CD1c-positive myeloid dendritic cell (primary cell): ENCODE measurements around the gene NRXN2.
"Not testable (repeated sequence)": the region's sequence is repeated elsewhere in the genome, so short reads cannot be mapped to it uniquely, and the experiment has no call there.

Source experiments
- DNase-seq: peaks from one replicate; pipeline ENCODE4 v3.0.0-alpha.2; 2016; ENCODE audit errors: extremely low spot score

The NRXN2 gene

DNA sequence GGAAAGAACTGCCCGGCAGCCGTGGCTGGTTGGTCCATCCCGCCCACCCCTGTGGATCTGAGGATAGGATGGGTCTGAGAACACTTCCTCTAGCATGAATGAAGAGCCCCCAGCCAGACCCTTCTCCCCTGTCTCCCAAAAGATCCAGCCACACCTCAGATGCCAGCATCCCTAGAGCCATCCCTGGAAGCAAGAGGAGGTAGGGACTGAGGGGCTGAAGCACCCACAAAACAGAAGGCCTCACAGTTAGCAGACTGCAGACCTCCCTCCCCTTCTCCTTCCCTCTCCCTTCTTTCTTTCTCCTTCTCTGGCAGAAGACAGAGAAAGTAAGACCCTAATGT is 1.7 kb downstream of the NRXN2 start:
- no peak for DNase-seq

DNA sequence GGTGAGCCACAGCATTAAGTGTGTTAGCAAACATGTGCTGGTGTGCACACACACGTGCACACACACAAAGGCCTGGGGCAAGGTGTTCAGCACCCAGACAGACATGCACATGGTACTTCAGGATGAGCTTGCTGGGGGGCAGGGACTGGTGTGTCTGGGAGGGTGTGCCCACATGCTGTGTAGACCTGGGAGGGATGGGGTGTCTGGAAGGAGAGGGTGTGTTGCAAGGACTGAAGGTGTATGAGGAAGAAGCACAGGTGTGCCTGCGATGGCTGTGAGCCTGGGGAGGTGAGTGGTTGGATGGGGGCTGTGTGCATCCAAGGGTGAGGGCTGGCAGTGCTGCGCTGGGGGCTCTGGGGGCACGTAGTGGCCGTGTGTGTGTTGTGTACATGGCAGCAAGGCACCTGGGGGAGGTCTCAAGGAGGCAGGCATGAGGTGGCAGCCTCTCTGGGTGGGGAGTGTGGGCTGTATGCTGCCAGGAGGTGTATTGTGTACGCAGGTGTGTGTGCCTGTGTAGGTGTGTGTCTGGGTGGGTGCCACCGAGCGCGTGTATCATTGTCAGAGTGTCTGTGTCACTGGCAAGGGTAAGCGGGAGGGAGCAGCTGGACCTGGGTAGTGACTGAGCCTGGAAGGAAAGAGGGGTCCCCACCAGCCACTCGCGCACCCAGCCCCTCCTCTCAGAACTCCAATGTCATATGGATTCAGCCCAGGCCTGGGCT is 2.2 kb downstream of the NRXN2 start:
- DNase-seq = no peak

DNA sequence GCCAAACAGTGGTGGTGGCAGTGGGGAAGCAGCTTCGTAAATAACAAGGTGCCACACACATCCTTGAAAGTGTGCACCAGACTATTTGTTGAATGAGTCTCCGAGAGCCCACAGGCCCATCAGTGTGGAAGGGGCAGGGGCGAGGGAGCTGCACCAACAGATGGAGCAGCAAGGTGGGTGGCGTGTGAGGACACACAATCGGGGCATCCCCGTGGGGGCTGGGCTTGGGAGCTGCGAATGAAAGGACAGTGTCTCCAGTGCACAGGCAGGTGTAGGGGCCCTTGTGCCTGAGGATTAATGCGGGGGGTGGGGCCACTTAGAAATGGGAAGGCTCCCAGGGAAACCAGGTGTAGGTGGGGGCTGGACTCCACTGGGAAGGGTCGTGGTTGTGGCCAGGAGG is 2.8 kb downstream of the NRXN2 start:
- DNase-seq = no peak

DNA sequence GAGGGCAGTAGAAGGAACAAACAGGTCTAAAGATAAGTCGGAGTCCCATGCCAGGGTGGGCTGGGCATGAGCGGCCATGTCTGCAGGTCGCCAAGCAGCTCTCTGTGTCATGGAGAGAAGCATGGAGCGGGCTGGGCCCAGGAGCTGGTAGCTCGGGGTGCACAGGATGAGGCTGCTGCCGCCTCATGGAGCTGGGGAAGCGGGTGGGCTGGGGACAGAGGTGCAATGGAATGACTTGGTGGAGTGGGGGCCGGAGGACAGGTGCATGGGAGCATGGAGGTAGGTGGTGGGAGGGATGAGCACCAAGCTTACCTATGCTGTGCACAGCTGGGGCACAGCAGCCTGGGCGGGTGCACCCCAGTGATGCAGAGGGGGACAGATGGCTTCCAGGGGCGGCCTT is 3.6 kb downstream of the NRXN2 start:
- DNase-seq = no peak

DNA sequence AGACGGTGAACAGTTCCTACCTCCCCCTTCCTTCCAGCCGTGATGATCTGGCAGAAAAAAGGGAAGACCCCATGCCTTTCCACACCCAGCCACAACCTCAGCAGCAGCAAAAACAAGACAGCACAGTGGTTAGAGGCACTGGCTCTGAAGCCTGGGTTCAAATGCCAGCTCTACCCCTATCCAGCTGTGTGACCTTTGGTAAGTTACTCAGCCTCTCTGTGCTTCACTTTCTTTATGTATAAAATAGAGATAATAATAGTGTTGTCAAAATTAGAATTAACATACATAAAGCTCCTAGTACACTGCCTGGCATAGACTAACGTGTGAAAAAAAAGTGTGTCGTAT is 4.2 kb downstream of the NRXN2 start:
- no peak for DNase-seq

DNA sequence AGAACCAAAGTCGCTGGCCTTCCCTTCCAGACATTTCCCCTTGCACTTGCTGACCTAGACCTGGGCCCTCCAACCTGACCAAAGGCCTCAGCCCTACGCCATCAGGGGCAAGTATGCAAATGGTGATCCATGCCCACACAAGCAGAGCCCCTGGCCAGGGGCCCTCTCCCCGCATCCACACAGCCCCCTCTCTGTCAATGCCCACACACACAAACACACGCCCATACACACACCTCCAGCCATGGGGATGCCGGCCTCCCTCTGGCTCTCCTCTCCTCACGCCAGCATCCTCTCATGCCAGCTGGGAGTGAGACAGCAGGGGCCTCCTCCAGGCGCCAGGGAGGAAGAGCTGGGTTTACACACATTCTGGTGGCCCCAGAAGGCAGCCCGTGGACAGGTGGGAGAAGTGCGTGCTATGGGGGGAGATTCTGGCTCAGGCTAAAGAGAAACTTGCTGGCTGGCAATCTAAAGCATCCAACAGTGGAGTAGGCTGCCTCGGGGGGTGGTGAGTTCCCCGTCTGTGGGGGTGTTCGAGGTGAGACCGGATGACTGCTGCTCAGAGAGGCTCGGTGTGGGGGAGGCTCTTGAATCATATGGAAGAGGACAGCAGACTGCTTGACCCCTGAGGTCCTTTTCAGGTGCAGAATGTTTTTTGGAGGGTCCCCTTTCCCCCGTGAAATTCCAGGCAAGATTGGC is 4.8 kb downstream of the NRXN2 start:
- no peak for DNase-seq

DNA sequence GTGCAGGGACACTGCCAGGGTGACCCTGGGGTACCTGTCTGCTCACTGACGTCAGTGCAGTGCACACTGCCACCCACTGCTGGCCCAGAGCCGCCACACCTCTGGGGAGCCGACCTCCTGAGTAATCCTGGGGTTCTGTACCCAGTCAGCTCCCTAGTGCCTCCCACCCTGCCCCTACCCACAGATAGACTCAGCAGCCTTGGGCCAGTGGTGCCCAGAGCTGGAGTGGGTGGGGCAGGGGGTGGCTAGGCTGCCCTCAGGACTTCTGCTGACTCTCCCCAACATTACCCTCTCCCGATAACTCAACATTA is 5.8 kb downstream of the NRXN2 start:
- DNase-seq = no peak

DNA sequence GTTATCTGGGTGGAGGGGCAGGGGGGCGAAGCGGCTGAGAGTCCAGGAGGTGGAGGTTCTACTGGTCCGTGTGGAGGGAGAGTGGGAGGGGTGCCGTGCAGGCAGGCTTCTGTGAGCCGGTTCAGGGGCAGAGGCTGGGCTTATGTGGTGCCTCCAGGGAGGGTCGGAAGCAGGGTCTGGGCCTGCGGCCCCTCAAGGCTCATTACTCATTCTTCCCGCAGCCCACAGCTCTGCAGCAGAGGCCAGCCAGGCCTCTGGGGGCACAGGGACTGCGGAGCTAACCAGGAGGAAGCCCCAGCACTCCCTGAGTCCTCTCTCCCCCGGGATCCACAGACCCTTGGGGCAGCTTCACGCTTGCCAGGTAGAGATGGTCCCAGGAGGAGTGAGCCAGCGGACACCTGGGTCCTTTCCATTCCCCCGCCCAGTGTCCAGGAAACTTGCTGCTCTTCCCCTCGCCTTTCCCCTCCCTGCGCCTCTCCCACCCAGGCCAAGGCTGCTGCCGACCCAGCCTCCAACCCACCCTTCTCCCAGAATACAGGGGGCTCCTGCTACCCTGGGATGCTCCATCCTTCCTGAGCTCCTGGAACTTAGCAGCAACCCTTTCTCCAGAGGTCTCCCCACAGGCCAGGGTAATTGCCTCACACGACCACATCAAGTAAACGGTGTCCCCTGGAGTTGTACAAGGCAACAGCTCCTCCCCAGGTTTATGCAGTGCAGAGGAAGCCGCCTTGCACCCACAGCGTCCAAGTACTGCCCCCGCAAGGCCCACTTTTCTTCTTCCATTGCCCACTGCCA is 6.3 kb downstream of the NRXN2 start:
- no peak for DNase-seq

DNA sequence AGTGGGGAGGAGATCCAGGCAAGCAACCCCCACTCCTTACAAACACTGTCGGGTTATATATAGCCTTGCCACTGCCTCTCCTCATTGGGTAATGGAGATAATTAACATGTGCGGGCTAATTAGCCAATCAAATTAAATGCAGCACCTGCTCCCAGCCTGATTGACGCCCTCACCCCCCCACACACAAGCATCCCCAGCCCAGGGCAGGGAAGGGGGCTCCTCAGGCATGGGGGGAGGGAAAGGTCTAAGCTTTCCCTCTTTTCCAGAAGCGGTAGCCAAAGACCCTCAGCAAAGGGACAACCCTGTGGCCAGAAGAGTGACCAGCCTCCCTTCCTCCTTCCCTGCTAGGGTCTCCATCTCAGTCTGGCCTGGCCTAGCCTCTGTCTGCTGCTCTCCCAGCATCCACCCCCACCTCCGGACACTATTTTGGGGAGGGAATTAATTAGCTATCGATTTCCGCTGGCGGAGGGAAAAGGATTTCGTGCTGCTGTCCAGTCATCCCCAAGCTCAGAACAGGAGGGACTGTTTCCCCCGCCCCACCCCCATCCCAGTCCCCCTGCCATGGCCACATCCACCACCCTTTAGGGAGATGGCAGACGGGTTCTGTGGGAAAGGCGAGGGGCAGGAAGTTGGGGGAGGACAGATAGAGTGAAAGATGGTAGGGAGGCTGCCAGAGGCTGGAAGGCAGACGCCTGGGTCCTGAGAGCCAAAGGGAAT is 7.1 kb downstream of the NRXN2 start:
- DNase-seq = no peak

DNA sequence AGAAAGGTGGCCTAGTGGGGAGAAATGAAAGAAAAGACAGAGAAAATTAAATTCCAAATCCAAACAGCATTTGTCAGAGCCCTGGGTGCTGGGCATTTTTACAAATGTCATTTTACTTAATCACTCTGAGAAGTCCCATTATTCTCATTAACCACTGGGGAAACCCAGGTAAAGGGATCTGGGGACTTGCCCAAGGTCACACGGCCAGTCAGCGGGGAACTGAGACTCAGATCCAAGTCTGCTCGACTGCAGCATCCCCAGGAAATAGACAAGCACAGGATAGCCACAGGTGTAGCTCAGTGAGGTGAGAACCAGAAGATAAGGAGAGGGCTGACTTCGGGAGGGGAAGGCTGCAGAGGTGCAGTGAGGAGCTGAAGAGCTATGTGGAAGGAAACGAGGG is 7.9 kb downstream of the NRXN2 start:
- DNase-seq = no peak

DNA sequence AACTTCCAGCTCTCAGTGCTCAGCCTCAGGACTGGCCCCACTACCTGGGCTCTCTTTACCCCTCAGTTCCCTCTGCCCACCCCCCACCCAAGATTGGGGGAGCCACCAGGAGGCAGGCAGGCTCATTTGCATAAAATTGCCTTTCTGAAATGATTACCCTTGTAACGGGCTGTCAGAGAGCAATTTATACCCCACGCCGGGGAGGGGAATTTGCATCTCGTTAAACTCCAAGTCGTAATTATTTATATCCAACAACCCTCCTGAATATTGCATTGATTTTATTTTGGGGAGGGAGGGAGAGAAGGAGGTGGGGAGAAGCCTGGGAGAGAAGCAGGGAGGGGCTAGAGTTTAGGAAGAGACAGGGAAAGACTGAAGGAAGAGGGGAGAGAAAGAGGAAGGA is 8.3 kb downstream of the NRXN2 start:
- no peak for DNase-seq

DNA sequence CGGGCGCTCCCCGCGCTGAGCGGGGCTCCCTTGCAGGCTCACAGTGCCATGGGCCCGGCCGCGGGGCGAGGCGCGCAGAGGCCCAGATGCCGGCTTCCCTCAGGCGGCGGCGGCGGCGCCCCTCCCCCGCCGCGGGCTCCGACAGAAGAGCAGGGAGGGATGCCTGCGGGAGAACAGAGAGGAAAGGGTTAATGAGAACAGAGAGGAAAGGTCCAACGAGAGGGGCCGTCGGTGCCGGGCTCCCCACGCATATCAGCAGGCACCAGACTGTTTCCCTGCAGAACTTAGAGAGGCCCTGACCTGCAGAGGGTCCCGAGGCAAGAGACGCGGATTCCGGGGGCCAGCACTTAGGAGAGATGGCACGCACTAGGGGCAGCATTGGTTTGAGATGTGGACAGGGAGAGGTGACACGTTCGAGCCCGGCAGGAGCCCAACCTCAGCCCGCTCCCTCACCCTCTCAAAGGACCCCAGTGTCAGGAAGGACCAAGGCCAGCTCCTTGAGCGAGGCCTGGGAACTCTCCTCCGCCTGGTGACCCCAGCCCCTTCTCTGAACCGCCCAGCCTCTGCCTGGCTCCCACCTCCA is 9.1 kb downstream of the NRXN2 start:
- DNase-seq = no peak

DNA sequence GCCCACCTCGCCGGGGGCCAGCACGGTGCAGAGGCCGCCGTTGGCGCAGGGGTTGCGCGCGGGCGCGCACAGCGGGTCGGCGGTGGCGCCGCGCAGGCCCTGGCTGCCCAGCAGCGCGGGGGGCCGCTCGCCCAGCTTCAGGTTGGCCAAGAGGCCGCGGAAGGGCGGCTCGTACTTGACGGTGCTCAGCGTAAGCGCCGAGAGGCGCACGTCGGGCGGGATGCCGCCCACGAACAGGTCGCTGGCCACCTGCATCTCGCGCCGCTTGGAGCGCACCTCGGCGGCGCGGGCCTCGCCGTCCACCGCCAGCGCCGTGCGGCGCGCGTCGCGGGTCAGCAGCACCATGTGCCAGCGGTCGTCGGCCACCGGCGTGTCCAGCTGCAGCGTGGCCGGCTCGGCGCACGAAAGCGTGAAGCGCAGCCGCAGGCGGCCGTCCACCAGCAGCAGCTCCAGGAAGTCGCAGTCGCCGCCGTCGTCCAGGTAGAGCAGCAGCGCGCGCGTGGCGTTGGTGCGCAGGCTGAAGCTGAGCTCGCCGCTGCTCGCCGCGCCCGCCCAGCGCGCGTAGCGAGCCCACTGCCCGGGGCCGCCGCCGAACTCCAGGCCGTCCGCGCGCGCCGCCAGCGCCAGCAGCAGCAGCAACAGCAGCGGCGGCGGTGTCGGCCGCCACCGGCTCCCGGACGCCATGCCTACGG is 9.8 kb downstream of the NRXN2 start:
- no peak for DNase-seq

DNA sequence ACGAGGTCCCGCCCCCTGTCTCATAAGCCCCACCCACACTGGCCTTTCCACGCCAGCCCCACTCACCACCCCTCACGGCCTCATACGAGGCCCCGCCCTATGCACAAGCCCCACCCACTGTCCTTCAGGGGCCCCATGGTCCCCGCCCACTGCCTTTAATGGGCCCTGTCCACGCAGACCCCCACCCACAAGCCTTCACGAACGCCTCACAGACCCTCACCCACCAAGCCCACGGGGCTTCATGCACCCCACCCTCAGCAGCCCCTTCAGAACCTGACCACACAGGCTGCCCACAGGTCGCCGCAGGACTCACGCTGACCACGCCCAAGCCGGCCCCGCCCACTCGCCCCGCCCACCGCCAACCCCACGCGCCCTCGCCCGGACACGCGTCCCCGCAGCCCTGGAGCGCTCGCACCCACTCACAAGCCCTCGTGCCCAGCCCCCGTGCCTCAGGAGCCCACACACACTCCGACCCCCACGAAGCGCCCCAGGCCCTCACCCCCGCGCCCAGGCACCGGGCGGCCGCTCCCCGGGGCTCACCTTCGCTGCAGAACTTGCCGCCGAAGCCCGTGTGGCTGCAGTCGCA is 10.5 kb downstream of the NRXN2 start:
- no peak for DNase-seq

DNA sequence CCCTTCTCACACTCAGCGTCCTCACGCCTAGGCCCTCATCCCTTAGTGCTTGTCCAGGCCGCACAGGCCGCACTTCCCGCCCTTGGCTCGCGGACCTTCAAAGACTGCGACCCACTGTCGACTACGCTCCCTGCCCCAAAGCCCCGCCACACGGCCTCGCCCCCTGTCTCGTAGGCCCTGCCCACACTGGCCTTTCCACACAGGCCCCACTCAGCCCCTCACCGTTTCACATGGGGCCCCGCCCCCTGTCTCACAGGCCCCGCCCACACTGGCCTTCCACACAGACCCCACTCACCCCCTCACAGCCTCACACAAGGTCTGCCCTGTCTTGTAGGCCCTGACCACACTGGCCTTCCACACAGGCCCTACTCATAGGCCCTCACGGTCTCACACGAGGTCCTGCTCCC is 11.0 kb downstream of the NRXN2 start:
- DNase-seq = no peak

DNA sequence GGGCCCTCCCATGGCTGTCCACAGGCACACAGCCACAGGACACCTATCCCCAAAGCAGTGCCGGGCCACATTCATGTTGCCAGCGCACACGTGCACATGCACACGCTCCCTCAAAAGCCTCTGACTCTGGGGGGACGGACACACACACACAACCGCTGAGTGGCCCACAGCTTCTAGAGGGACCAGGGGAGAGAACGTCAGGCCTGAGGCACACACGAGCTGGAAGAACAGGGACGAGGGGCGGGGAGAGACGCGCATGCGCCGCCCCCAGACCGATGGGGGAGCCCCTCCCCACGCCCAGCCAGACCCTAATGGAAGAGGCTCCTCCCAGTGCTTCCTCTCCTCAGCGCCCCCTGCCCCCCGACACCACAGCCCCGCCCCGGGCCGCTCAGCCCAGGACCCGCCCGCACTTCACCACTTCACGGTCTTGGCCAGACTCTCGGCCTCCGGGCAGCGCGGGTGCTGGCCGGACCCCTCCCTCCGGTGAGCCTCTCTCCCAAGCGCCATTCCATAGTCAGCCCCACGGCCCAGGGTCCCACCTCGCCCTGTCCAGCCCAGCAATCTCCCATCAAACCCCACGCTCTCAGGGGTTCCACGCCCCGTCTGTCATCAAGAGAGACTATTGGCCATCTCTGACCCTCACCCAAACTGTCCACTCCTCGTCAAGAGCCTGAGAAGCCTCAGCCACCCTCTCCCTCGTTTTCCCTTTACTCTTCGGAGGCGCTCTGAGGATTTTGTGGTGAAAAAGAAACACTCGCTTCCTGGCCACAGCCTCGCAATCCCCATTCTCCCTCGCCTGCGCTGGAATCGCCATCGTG is 11.7 kb downstream of the NRXN2 start:
- no peak for DNase-seq

DNA sequence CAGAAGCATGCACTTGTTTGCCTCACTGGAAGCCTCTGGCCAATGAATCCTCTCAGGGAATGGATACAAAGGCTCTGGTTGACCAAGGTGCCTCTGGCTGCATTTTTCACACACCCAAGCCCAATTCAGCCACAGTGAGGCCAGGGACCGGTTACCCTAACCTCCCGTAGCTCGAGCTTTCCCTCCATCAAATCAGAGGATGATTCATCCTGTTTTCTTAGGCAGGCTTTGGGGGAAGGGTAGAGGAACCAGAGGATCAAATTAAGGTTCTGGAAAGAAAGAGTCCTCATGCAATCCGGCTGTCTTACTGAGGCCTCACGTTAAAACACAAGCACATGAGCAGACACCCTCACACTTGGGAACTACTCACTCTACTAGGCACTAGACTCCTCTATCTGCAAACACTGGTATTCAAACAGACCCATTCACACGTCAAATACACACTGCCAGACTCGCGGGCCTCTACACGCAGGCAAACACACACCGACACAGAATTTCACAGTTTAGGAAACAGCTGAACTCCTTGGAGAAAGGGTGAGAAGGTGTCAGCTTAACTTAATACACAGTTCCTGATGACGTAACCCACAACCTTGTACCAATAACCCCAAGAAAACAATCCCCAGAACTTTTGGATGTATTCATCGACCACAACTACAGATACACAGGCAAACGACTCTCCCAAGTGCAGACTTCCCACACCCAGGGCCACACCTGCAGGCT is 12.4 kb downstream of the NRXN2 start:
- no peak for DNase-seq

DNA sequence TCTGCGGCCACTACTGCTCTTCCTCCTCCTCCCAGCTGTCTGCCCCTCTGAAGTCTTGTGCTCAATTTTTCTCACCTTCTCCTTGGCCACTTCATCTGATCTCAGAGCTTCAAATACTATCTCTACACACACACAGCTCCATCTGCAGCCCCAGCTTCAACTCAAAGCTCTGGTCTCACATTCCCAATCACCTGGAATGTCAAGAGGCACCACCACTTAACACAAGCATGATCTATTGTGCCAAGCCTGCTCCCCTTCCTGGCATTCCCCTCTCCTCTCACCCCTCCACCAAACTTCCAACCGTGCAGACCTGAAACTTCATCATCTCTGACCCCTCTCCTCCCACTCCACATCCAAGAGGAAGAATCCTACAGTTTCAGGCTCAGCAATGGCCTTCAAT is 17.5 kb downstream of the NRXN2 start:
- no peak for DNase-seq

DNA sequence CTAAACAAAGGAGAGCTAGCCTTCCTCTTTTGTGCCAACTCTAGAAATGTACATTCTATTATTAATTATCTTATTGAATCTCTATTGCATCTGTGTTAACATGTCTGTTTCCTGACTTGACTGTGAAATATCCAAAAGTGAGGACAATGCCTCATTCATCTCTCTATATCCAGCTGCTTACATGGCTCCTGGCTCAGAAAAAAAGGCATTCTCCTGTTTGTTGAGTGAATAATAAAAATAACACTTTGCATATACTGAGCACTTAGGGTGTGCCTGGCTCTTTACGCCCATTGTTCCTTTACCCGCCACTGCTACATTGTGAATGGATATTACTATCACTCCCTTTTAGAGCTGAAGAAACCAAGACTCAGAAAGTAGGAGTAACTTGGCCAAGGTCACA is 19.9 kb downstream of the NRXN2 start:
- DNase-seq = no peak

DNA sequence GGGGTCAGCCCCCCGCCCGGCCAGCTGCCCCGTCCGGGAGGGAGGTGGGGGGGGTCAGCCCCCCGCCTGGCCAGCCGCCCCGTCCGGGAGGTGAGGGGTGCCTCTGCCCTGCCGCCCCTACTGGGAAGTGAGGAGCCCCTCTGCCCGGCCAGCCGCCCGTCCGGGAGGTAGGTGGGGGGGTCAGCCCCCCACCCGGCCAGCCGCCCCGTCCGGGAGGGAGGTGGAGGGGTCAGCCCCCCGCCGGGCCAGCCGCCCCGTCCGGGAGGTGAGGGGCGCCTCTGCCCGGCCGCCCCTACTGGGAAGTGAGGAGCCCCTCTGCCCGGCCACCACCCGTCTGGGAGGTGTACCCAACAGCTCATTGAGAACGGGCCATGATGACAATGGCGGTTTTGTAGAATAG is 21.0 kb downstream of the NRXN2 start:
- DNase-seq = not testable (repeated sequence)
